GM08714 (cell line): ENCODE measurements around the gene ALDH3A1.
"Not testable (repeated sequence)": the region's sequence is repeated elsewhere in the genome, so short reads cannot be mapped to it uniquely, and the experiment has no call there.

Experiments
- H3K4me3 ChIP-seq: fragments of 200-500 bp; sonication (Bioruptor generic); 2 replicates; pipeline ENCODE4 v1.5.1; 2014; ENCODE audit warnings: mild to moderate bottlenecking, low read length, inconsistent platforms
- ZNF274 ChIP-seq: IDR thresholded peaks from 2 replicates; pipeline ENCODE4 v1.6.1; 2012; ENCODE audit warnings: mild to moderate bottlenecking, low read depth, low read length

The ALDH3A1 gene

GRCh38 chr17:19766421-19767270 lies 18.5 kb upstream of the ALDH3A1 start:
- no peak overlapping the region for H3K4me3 ChIP-seq
- no peak for TF ChIP-seq ZNF274

- no peak overlapping the region for H3K4me3 ChIP-seq
- no peak for TF ChIP-seq ZNF274
Measured at GRCh38 chr17:19766016-19766415, 17.9 kb upstream of the ALDH3A1 start.

- H3K4me3 ChIP-seq: not testable (repeated sequence)
Measured at GRCh38 chr17:19763991-19764390, 15.9 kb upstream of the ALDH3A1 start.

- no peak for TF ChIP-seq ZNF274
- no peak overlapping the region for H3K4me3 ChIP-seq
Measured at GRCh38 chr17:19763416-19763815, 15.3 kb upstream of the ALDH3A1 start.

GRCh38 chr17:19762515-19762961 lies 14.4 kb upstream of the ALDH3A1 start:
- H3K4me3 ChIP-seq: no peak overlapping the region
- no peak for TF ChIP-seq ZNF274

- no peak for TF ChIP-seq ZNF274
- H3K4me3 ChIP-seq: no peak overlapping the region
Measured at GRCh38 chr17:19760746-19761145, 12.6 kb upstream of the ALDH3A1 start.

- no peak for TF ChIP-seq ZNF274
Measured at GRCh38 chr17:19759568-19760549, 11.8 kb upstream of the ALDH3A1 start.

GRCh38 chr17:19757536-19758180 lies 9.6 kb upstream of the ALDH3A1 start:
- no peak for TF ChIP-seq ZNF274
- H3K4me3 ChIP-seq: no peak overlapping the region

More at GRCh38 chr17:19759568-19760549, 11.8 kb upstream of the ALDH3A1 start:
- no peak overlapping the region for H3K4me3 ChIP-seq

GRCh38 chr17:19756546-19756945 lies 8.4 kb upstream of the ALDH3A1 start:
- H3K4me3 ChIP-seq: no peak overlapping the region
- TF ChIP-seq ZNF274: no peak

GRCh38 chr17:19755821-19756510 lies 7.9 kb upstream of the ALDH3A1 start:
- TF ChIP-seq ZNF274: no peak
- H3K4me3 ChIP-seq: no peak overlapping the region

GRCh38 chr17:19755392-19755791 lies 7.3 kb upstream of the ALDH3A1 start:
- TF ChIP-seq ZNF274: no peak
- no peak overlapping the region for H3K4me3 ChIP-seq

GRCh38 chr17:19753661-19754463 lies 5.8 kb upstream of the ALDH3A1 start:
- no peak for TF ChIP-seq ZNF274
- H3K4me3 ChIP-seq: no peak overlapping the region

- H3K4me3 ChIP-seq: no peak overlapping the region
- no peak for TF ChIP-seq ZNF274
Measured at GRCh38 chr17:19753051-19753509, 5.0 kb upstream of the ALDH3A1 start.
